ENCODE data around the gene CHST4. TPM values are rescaled to one million over a fixed set of nuclear protein-coding genes. Genes with fewer than 3 reads are reported as not detected.
"Not testable (repeated sequence)": the region's sequence is repeated elsewhere in the genome, so short reads cannot be mapped to it uniquely, and the experiment has no call there.

Gene CHST4
- total RNA-seq, 2 donors from 2014 or later, result not detected

GRCh38 chr16:71501547-71501946 lies 24.7 kb upstream of the CHST4 start:
- Mint-ChIP-seq H3K4me3 (no peak overlapping the region), H3K36me3 (ENCODE audit: low read depth) (no peaks in the 10 kb centered on the region), H3K4me1 (no peaks in the 10 kb centered on the region), H3K27ac (no peak overlapping the region), H3K9me3 (no peaks in the 10 kb centered on the region), H3K27me3 (peaks cover 7% of the 10 kb centered on the region)
- ATAC-seq (replicated peaks), result no peak

DNA sequence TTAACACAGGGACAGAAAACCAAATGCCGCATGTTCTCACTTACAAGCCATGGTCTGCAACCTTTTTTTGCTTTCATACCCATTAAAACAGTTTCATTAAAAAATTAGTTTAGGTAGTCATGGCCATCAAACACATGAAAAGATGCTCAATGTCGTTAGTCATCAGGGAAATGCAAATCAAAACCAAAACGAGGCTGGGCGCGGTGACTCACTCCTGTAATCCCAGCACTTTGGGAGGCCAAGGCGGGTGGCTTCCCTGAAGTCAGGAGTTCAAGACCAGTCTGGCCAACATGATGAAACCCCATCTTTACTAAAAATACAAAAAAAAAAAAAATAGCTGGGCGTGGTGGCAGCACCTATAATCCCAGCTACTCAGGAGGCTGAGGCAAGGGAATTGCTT lies 22.2 kb upstream of the CHST4 start:
- not testable (repeated sequence) for H3K27me3 Mint-ChIP-seq; H3K9me3 Mint-ChIP-seq; H3K27ac Mint-ChIP-seq; H3K4me1 Mint-ChIP-seq; H3K36me3 Mint-ChIP-seq (ENCODE audit: low read depth); H3K4me3 Mint-ChIP-seq
- peak; percentile 35 for ATAC-seq (replicated peaks)

- no peak for ATAC-seq (replicated peaks)
- Mint-ChIP-seq H3K4me3 (no peak overlapping the region), H3K36me3 (ENCODE audit: low read depth) (no peaks in the 10 kb centered on the region), H3K27me3 (peaks cover 5% of the 10 kb centered on the region), H3K27ac (no peak overlapping the region), H3K4me1 (no peaks in the 10 kb centered on the region), H3K9me3 (no peaks in the 10 kb centered on the region)
These were observed 21.3 kb upstream of the CHST4 start for GRCh38 chr16:71504901-71505300.

DNA sequence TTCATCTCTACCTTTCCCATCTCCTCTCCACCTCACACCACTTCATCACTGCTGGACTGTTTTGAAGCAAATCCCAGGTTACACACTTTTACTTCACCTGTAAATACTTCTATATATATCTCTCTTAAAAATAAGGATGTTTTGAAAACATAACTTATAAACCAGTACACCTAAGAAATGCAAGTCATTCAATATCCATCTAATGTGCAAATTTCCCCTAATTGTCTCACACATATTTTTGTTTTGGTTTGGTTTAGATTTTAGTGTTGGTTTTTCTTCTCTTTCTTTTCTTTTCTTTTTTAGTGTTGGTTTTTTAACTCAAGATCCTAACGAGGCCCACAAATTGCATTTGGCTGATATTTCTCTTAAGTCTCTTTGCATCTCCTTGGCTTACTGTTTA lies 19.2 kb upstream of the CHST4 start:
- Mint-ChIP-seq H3K36me3 (ENCODE audit: low read depth) (no peaks in the 10 kb centered on the region), H3K4me1 (no peaks in the 10 kb centered on the region), H3K27me3 (peaks cover 4% of the 10 kb centered on the region), H3K27ac (no peak overlapping the region), H3K4me3 (no peak overlapping the region), H3K9me3 (no peaks in the 10 kb centered on the region)
- ATAC-seq (replicated peaks), result no peak

- ATAC-seq (replicated peaks), result no peak
- Mint-ChIP-seq H3K27ac (no peak overlapping the region), H3K36me3 (ENCODE audit: low read depth) (no peaks in the 10 kb centered on the region), H3K27me3 (peaks cover 4% of the 10 kb centered on the region), H3K9me3 (no peaks in the 10 kb centered on the region), H3K4me1 (no peaks in the 10 kb centered on the region), H3K4me3 (no peak overlapping the region)
These were observed 12.9 kb upstream of the CHST4 start for GRCh38 chr16:71513302-71513701.

- peaks cover 4% of the 10 kb centered on the region for H3K27me3 Mint-ChIP-seq
- no peaks in the 10 kb centered on the region for H3K9me3 Mint-ChIP-seq
- H3K4me3 Mint-ChIP-seq, result no peak overlapping the region
- no peaks in the 10 kb centered on the region for H3K36me3 Mint-ChIP-seq (ENCODE audit: low read depth)
- ATAC-seq (replicated peaks), result no peak
- H3K27ac Mint-ChIP-seq, result no peak overlapping the region
- H3K4me1 Mint-ChIP-seq, result no peaks in the 10 kb centered on the region
These were observed 11.8 kb upstream of the CHST4 start for GRCh38 chr16:71514476-71514875.

- Mint-ChIP-seq H3K27ac (no peak overlapping the region), H3K4me1 (no peaks in the 10 kb centered on the region), H3K4me3 (no peak overlapping the region), H3K27me3 (peaks cover 4% of the 10 kb centered on the region), H3K36me3 (ENCODE audit: low read depth) (no peaks in the 10 kb centered on the region), H3K9me3 (no peaks in the 10 kb centered on the region)
- ATAC-seq (replicated peaks), result no peak
These were observed 11.2 kb upstream of the CHST4 start for GRCh38 chr16:71515026-71515425.

DNA sequence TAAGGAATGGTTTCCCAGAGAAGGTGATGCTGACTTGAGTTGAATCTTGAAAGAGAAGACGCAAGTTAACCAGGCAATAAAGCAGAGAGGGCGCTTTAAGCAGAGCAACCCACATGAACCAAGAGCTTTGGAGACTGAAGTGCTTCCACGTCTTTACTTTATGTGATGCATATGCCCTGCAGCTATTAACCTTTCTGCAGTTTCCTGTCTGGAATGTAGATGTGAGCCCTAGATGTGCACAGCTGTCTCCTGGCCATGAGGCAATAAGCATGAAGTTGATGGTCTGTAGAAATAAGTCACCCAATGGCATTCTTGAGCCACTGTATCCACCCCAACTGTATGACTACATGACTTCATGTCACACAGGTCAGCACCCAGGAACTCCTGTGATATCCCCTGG lies 5.7 kb upstream of the CHST4 start:
- Mint-ChIP-seq H3K27me3 (peaks cover 11% of the 10 kb centered on the region), H3K36me3 (ENCODE audit: low read depth) (no peaks in the 10 kb centered on the region), H3K4me1 (no peaks in the 10 kb centered on the region), H3K27ac (no peak overlapping the region), H3K4me3 (no peak overlapping the region), H3K9me3 (no peaks in the 10 kb centered on the region)
- no peak for ATAC-seq (replicated peaks)

DNA sequence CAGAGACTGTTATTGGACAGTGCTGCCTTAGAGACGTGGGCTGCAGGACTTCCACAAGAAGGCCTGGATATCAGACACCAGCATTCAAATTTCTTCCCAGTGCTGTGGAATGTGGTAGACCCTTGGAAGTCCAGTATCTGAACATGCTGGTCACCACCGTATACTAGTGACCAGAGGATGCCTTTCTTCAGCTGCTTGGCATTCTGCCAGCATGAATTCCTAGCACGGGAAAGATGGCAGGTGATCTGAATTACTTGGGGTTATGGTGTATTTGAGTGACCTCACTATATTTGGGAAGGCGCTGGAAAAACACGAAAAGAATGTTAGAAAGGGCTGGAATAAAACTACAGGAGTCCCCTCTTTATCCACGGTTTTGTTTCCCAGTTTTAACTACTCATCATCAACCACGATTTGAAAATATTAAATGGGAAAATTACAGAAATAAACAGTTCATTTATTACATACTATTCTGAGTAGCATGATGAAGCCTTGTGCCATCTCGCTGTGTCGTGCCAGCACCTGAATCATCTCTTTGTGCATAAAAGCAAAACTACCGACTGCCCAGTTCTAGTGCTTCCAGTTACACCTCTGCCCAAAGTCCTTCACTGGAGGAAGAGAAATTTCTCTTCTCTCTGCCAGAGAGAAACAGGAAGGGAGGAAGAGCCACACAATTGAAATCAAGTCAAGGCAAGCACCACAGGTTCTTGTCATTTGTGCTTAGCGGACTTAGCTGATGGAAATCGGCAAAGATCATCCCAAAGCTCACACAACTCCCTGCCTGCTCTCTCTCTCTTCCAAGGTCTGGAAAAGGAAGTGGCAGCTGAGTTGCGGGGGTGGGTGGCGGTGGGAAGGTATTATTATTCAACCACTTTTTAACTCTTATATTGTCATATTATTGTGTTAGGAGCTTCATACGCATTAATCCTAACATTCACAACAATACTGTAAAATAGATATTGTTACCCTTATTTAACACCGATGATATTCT lies 1.4 kb upstream of the CHST4 start:
- no peak overlapping the region for H3K27ac Mint-ChIP-seq
- H3K9me3 Mint-ChIP-seq, result no peaks in the 10 kb centered on the region
- no peak for ATAC-seq (replicated peaks)
- H3K4me3 Mint-ChIP-seq, result no peak overlapping the region
- peaks cover 24% of the 10 kb centered on the region for H3K27me3 Mint-ChIP-seq
- no peaks in the 10 kb centered on the region for H3K4me1 Mint-ChIP-seq
- H3K36me3 Mint-ChIP-seq (ENCODE audit: low read depth), result no peaks in the 10 kb centered on the region

GRCh38 chr16:71528257-71528656 lies 2.0 kb downstream of the CHST4 start:
- Mint-ChIP-seq H3K9me3 (no peaks in the 10 kb centered on the region), H3K27me3 (peaks cover 22% of the 10 kb centered on the region), H3K27ac (no peak overlapping the region), H3K4me1 (no peaks in the 10 kb centered on the region), H3K36me3 (ENCODE audit: low read depth) (no peaks in the 10 kb centered on the region), H3K4me3 (no peak overlapping the region)
- ATAC-seq (replicated peaks), result no peak

DNA sequence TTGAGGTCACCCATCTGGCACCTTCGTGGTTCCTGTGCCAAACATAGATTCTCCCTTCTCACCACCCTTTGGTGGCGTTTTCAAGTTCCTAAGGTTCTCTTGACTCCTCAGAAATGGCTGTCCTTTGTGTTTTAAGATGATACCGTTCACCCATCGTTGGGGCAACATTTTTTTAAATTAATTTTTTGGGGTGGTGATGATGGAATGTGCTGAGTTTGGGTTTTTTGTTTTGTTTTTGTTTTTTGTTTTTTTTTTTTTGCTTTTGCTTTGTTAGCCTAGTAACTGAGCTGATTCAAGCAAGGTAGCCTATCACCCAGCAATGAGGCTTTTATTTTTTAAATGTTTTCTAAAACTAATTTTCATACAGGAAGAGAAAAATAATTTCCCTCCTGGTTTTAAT lies 2.6 kb downstream of the CHST4 start:
- Mint-ChIP-seq H3K27me3 (peaks cover 22% of the 10 kb centered on the region), H3K4me1 (no peaks in the 10 kb centered on the region), H3K27ac (no peak overlapping the region), H3K4me3 (no peak overlapping the region), H3K36me3 (ENCODE audit: low read depth) (no peaks in the 10 kb centered on the region), H3K9me3 (no peaks in the 10 kb centered on the region)
- no peak for ATAC-seq (replicated peaks)

DNA sequence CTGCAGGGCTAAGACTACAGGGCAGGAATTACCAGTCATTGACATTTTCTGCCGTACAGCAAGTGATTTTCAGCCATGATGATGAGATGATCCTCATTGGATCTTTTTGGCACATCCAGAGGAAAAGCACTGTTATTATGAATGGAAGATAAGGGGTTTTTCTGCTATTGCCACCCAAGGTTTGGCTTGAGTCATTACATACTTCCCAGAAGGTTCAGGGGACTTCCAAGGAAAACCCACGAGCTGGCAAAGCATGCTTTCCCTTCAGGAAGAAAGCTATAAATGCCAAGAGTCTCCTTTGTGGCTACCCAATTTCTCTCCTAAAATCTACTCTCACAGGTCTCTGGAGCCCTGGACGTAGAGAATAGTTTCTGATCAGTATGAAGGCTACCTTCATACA lies 6.1 kb downstream of the CHST4 start:
- no peaks in the 10 kb centered on the region for H3K9me3 Mint-ChIP-seq
- ATAC-seq (replicated peaks), result no peak
- H3K27ac Mint-ChIP-seq, result no peak overlapping the region
- no peaks in the 10 kb centered on the region for H3K4me1 Mint-ChIP-seq
- peaks cover 14% of the 10 kb centered on the region for H3K27me3 Mint-ChIP-seq
- H3K36me3 Mint-ChIP-seq (ENCODE audit: low read depth), result no peaks in the 10 kb centered on the region
- no peak overlapping the region for H3K4me3 Mint-ChIP-seq

- H3K27ac Mint-ChIP-seq, result no peak overlapping the region
- no peaks in the 10 kb centered on the region for H3K9me3 Mint-ChIP-seq
- H3K27me3 Mint-ChIP-seq, result peaks cover 7% of the 10 kb centered on the region
- no peak for ATAC-seq (replicated peaks)
- no peak overlapping the region for H3K4me3 Mint-ChIP-seq
- H3K36me3 Mint-ChIP-seq (ENCODE audit: low read depth), result no peaks in the 10 kb centered on the region
- peaks cover under 1% of the 10 kb centered on the region for H3K4me1 Mint-ChIP-seq
These were observed 10.7 kb downstream of the CHST4 start for GRCh38 chr16:71536752-71537499.

GRCh38 chr16:71537643-71538042 lies 11.4 kb downstream of the CHST4 start:
- H3K9me3 Mint-ChIP-seq, result no peaks in the 10 kb centered on the region
- peaks cover 10% of the 10 kb centered on the region for H3K27me3 Mint-ChIP-seq
- H3K27ac Mint-ChIP-seq, result no peak overlapping the region
- H3K4me3 Mint-ChIP-seq, result no peak overlapping the region
- peak; percentile 68 for ATAC-seq (replicated peaks)
- H3K36me3 Mint-ChIP-seq (ENCODE audit: low read depth), result no peaks in the 10 kb centered on the region
- H3K4me1 Mint-ChIP-seq, result peaks cover 7% of the 10 kb centered on the region

DNA sequence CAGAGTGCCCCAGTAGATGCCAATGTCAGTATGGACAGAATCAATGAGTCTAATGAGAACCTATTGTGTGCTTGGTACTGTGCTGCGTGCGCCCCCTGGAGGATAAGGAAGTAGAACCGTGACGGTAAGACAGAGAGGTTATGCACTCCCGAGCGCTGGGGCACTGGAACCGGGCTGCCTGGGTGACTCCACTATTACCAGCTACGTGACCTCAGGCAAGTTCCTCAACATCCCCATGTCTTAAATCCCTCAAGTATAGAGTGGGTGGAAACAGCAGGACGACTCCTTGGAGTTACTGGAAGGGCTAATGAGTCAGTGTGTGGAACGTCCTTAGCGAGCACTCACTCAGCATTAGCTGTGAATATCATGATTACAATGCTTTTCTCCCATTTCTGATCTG lies 16.2 kb downstream of the CHST4 start:
- Mint-ChIP-seq H3K4me3 (peak overlapping the region; percentile 43), H3K27me3 (peaks cover 9% of the 10 kb centered on the region), H3K27ac (peak overlapping the region; percentile 46), H3K9me3 (no peaks in the 10 kb centered on the region), H3K36me3 (ENCODE audit: low read depth) (no peaks in the 10 kb centered on the region), H3K4me1 (peaks cover 7% of the 10 kb centered on the region)
- peak; percentile 97 for ATAC-seq (replicated peaks)

All from activated T-helper 17 cell treated with anti-CD3 and anti-CD28 coated beads, Interleukin-2, amount 50 U/mL, for 72 hours (primary cell).